K562 (cell line): ENCODE measurements around the gene DHX29.

ENCODE experiments used
- HDAC2 ChIP-seq: fragments of 450-650 bp; IDR thresholded peaks from 2 replicates; pipeline ENCODE4 v1.6.1; 2016; ENCODE audit warnings: mild to moderate bottlenecking
- ZNF449 ChIP-seq: fragments of 250-450 bp; sonication (Bioruptor Pico); IDR thresholded peaks from 2 replicates; pipeline ENCODE4 v1.8.0; 2022; ENCODE audit warnings: moderate library complexity, mild to moderate bottlenecking, inconsistent platforms

DNA sequence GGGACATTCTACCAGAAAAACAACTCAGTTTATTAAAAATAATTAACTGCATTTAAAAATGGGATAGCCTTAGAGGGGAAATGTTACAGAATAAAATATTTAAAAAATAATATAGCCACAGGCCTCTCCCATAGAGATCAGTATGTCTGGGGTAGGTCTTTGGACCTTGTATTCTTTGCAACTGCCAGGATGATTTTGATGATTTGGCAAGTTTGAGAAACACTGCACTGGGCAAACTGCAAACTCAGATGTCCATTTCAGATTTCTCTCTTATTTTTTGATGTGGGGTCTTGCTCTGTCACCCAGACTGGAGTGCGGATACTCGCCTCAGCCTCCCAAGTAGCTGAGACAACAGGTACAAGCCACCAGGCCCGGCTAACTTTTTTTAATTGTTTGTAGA is 49.2 kb downstream of the DHX29 start:
- no peak for TF ChIP-seq HDAC2
- no peak for TF ChIP-seq ZNF449 (CRISPR knock-in tag)
